Ovary (tissue), 9 donors: ENCODE data around the gene WDR6. TPM values are rescaled to one million over a fixed set of nuclear protein-coding genes. Genes with fewer than 3 reads are reported as not detected.

Source experiments
- DNase-seq, 5 donors: peaks; one replicate each; pipeline ENCODE4 v3.0.0-alpha.2; 2019 to 2020
- H3K27ac ChIP-seq, 2 donors: fragments of 200-600 bp; one replicate each; pipeline versions ENCODE4 v1.5.1 to v1.8.0; 2019 to 2022
- H3K27me3 ChIP-seq: fragments of 200-600 bp; one replicate; pipeline ENCODE4 v1.8.0; 2022
- H3K36me3 ChIP-seq: fragments of 200-600 bp; sonication (generic); one replicate; pipeline ENCODE4 v1.5.1; 2019
- H3K4me1 ChIP-seq: one replicate; pipeline ENCODE4 v1.8.1; 2013; ENCODE audit warnings: mild to moderate bottlenecking, moderate library complexity; ENCODE audit not compliant: insufficient read depth
- H3K4me3 ChIP-seq: fragments of 200-600 bp; sonication (generic); one replicate; pipeline ENCODE4 v1.5.1; 2017
- H3K9me3 ChIP-seq, 2 donors: fragments of 200-600 bp in 1 of 2; sonication (generic) in 1 of 2; one replicate each; pipeline versions ENCODE4 v1.5.1 to v1.8.1; 2013 to 2019; ENCODE audit warnings: mild to moderate bottlenecking in 1 of 2, moderate library complexity in 1 of 2
- CTCF ChIP-seq, 3 donors: fragments of 450-650 bp in 2 of 3; fragments of 200-600 bp in 1 of 3; IDR thresholded peaks; one replicate each; pipeline versions ENCODE4 v1.5.1 to v1.8.0; 2016 to 2022; ENCODE audit warnings: antibody characterized with exemption in 3 of 3, mild to moderate bottlenecking in 1 of 3
- EP300 ChIP-seq: sonication (generic); formaldehyde crosslinking; IDR thresholded peaks from one replicate; pipeline ENCODE4 v1.6.1; 2017; ENCODE audit warnings: antibody characterized with exemption
- POLR2A ChIP-seq: fragments of 450-650 bp; IDR thresholded peaks from one replicate; pipeline ENCODE4 v1.6.1; 2017; ENCODE audit warnings: antibody characterized with exemption, mild to moderate bottlenecking, moderate library complexity
- WGBS, 3 donors: extraction: QIAGEN DNeasy Blood & Tissue Kit in 1 of 3; methylation state at CpG; one replicate each; pipeline versions ENCODE4 v1.1.5 to v1.1.7; 2013 to 2017; 5-methylcytosine and 5-hydroxymethylcytosine counted together
- intact Hi-C, 4 donors: fragments of 100-400 bp; cut with DNase I; formaldehyde crosslinking; loops; one replicate each; pipeline versions ENCODE4 v1.11.0 to v1.15.1; 2022 to 2023
- polyA plus RNA-seq, 2 donors: library from polyadenylated mRNA; stranded (reverse); fragments of 200-250 nt in 1 of 2; fragments of 350-450 nt in 1 of 2; fragmentation: Illumina TruSeq in 1 of 2; extraction: RNeasy Lipid Tissue Mini Kit (QIAGEN cat#74804) in 1 of 2; gene quantifications; one replicate each; pipeline ENCODE4 v1.2.3, GENCODE V29; 2013 to 2014
- total RNA-seq, 7 donors: library from RNA; depleted of rRNA in 2 of 7; stranded (reverse); fragments of >200 nt in 2 of 7; fragmentation: NEBNext Ultra II Directional in 3 of 7; extraction: Animal tissue kit (Norgen Biotek cat#: 25700) in 3 of 7; gene quantifications; one replicate each; pipeline versions ENCODE4 v1.1.0 to v1.2.4, GENCODE V29; 2016 to 2023
- donor health status: DM: no; HTN: no; CAD: no; lungs with moderate emphysema.
- donor health status: DM: no; HTN: no; CAD: no.
- donor health status: Bipolar disorder and iron deficiency.
- donor health status: DM: yes; HTN: yes; CAD: no.
- donor health status: DM: no; HTN: no; CAD: no.
- donor health status: DM: yes; HTN: yes; CAD: no.

The WDR6 gene
- total and polyA plus RNA-seq, 9 donors, result 109 to 289 (median 196) TPM

DNA sequence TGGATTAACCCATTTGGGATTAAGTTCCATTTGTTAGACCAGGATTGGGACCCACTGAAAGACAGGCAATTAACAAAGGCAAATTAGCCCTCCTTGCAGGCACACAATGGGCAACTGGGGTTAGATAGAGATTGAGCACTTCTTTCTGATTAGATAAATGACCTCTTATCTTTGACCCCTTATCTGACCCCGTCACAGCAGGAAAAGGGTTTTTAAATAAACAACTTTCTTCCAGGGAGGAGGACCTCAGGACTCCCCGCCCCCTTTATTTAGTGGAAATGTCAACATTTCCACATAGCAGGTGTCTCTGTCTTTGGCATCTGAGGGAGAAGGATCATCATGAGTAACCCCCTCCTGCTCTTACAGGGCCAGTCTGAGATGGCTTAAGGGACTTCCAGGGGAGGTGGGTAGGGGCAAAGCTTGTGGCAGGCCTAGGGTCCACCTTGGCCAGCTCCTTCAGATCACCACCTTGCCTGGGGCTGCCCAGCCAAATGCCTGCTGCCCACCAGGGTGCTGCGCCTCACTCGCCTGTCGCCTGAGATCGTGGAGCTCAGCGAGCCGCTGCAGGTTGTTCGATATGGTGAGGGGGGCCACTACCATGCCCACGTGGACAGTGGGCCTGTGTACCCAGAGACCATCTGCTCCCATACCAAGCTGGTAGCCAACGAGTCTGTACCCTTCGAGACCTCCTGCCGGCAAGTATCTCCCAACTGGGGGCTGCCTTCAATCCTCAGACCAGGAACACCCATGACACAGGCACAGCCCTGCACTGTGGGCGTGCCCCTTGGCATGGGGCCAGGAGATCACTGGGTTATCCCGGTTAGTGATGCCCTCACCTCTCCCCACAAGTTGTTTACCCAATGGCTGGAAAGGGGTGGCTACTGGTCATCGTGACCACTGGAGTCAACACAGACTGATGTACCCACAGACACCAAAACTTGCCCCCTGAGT, 2.6 kb upstream of the WDR6 start:
- intact Hi-C loops, result no loop called here
- peak in 4 of 5 donors; percentile 58 to 68 (median 64) for DNase-seq
- Histone ChIP-seq H3K27me3 (no peaks in the 10 kb centered on the region), H3K9me3 (no peaks in the 10 kb centered on the region), H3K27ac (no peak overlapping the region), H3K36me3 (no peaks in the 10 kb centered on the region), H3K4me1 (peaks cover 6% of the 10 kb centered on the region), H3K4me3 (no peak overlapping the region)
- TF ChIP-seq EP300 (no peak), POLR2A (no peak), CTCF (IDR thresholded peaks at IDR 0.05) (no peak)
- 86 to 90% (median 86%) methylated on average over 16 of the region's 16 CpGs for WGBS, 3 donors

- 98 to 99% (median 98%) methylated on average over 3 of the region's 3 CpGs for WGBS, 3 donors
- DNase-seq, result no peak
- Histone ChIP-seq H3K9me3 (no peaks in the 10 kb centered on the region), H3K36me3 (no peaks in the 10 kb centered on the region), H3K27me3 (no peaks in the 10 kb centered on the region), H3K27ac (peak overlapping the region in 1 of 2 donors; percentile 91), H3K4me3 (no peak overlapping the region), H3K4me1 (peaks cover 6% of the 10 kb centered on the region)
- intact Hi-C loops, result no loop called here
- TF ChIP-seq EP300, result no peak
- TF ChIP-seq POLR2A, result no peak
- no peak for TF ChIP-seq CTCF (IDR thresholded peaks at IDR 0.05)
These were observed 1.9 kb upstream of the WDR6 start for GRCh38 chr3:49005303-49005680.

DNA sequence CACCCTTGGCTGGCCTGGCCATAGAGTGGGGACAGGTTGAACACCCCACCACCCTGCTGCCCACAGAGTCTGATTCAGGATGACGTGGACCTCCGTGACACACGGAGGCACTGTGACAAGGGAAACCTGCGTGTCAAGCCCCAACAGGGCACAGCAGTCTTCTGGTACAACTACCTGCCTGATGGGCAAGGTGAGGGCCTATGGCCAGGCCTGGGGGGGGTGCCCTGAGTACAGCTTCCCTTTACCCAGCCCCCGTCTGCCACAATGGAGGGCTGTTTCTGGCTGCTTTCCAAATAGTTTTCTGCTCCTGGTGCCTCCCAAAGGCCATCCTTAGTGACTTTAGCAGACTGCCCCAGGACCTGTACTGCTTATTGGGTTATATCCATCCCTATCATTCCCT, 1.2 kb upstream of the WDR6 start:
- intact Hi-C loops, result loop anchor here in 1 of 4 donors (2.0 kb wide), 1 partner anchor 15 kb away; the partner anchor contains the start of gene P4HTM
- Histone ChIP-seq H3K36me3 (no peaks in the 10 kb centered on the region), H3K9me3 (no peaks in the 10 kb centered on the region), H3K27ac (peak overlapping the region; percentile 91 to 97), H3K27me3 (no peaks in the 10 kb centered on the region), H3K4me1 (peaks cover 6% of the 10 kb centered on the region), H3K4me3 (no peak overlapping the region)
- peak in 1 of 5 donors; percentile 53 for DNase-seq
- WGBS, 3 donors, result 93 to 98% (median 96%) methylated on average over 5 of the region's 5 CpGs
- no peak for TF ChIP-seq POLR2A
- no peak for TF ChIP-seq EP300
- no peak for TF ChIP-seq CTCF (IDR thresholded peaks at IDR 0.05)

DNA sequence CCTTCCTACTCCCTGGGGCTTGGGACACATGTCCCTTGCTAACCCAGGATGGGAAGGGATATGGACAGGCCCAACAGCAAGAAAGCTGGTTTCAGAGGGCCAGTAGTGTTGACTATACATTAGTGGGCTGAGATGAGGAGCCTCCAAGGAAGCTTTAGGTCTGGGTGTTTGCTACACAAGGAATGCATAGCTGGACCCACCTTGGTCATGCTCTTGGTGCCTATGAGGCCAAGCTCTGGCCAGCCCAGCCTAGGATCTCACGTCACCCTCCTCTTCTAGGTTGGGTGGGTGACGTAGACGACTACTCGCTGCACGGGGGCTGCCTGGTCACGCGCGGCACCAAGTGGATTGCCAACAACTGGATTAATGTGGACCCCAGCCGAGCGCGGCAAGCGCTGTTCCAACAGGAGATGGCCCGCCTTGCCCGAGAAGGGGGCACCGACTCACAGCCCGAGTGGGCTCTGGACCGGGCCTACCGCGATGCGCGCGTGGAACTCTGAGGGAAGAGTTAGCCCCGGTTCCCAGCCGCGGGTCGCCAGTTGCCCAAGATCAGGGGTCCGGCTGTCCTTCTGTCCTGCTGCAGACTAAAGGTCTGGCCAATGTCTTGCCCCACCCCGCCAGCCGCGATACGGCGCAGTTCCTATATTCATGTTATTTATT, 653 bp upstream of the WDR6 start:
- peak; percentile 69 to 82 (median 77) for DNase-seq
- intact Hi-C loops, result loop anchor here in 1 of 4 donors (2.0 kb wide), 1 partner anchor 16 kb away; the partner anchor contains the start of gene P4HTM
- Histone ChIP-seq H3K36me3 (no peaks in the 10 kb centered on the region), H3K4me3 (peak overlapping the region; percentile 69), H3K27ac (peak overlapping the region; percentile 91 to 97), H3K4me1 (peaks cover 6% of the 10 kb centered on the region), H3K9me3 (no peaks in the 10 kb centered on the region), H3K27me3 (no peaks in the 10 kb centered on the region)
- TF ChIP-seq CTCF (IDR thresholded peaks at IDR 0.05) (no peak), POLR2A (no peak), EP300 (no peak)
- 0% methylated on average over 24 to 32 of the region's 32 CpGs for WGBS, 3 donors
